Activated T-helper 1 cell treated with anti-CD3 and anti-CD28 coated beads, Interleukin-2, amount 50 U/mL, for 16 hours (primary cell): ENCODE measurements around the gene KRTAP5-6.
"Not testable (repeated sequence)": the region's sequence is repeated elsewhere in the genome, so short reads cannot be mapped to it uniquely, and the experiment has no call there.

Source experiments
- DNase-seq, 2 donors: peaks; one replicate each; pipeline ENCODE4 v3.0.0-alpha.2; 2020; ENCODE audit warnings: low read depth in 1 of 2, low spot score in 1 of 2

Gene KRTAP5-6

GRCh38 chr11:1683216-1683615 lies 13.8 kb upstream of the KRTAP5-6 start:
- DNase-seq, result not testable (repeated sequence)

- not testable (repeated sequence) for DNase-seq
Measured at GRCh38 chr11:1683904-1684572, 13.0 kb upstream of the KRTAP5-6 start.

DNA sequence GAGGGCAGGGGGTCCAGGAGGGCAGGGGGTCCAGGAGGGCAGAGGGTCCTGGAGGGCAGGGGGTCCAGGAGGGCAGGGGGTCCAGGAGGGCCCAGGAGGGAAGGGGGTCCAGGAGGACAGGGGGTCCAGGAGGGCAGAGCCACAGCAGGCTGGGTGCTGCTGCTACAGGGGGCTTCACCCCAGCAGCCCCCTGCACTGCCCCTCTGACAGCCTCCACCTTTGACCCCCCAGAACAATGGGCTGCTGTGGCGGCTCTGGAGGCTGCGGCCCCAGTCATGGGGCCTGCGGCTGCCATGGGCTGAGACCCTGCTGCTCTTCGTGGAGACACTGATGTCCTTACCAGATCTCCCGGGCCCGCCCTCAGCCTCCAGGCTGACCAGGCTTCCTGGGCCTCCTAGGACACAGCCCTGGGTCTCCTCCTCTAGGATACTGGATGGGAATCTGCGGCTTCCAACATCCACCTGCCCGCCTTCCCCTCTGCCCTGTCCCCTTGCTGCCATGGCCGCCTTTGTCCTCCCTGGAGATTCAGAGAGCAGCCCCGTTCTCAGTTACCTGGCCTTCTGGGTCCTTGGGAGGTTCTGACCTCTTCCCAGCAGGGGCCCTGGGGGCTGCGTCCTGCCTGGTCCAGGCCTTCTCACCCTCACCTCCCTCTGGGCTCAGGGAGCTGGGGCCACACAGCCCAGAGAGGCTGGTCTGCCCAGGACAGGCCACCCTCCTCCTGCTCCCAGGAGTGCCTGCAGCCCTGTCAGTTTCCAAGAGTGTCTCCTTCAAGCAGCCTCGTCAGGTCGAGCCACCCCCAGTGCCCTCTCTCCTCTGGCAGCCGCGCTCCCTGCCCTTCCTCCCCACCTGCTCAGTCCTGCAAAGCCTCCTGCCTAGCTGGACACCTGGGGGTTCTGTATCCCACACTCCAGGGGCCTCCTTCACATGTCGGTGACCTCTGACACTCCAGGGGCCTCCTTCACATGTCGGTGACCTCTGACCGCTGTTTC lies 11.8 kb upstream of the KRTAP5-6 start:
- DNase-seq, result not testable (repeated sequence)

DNA sequence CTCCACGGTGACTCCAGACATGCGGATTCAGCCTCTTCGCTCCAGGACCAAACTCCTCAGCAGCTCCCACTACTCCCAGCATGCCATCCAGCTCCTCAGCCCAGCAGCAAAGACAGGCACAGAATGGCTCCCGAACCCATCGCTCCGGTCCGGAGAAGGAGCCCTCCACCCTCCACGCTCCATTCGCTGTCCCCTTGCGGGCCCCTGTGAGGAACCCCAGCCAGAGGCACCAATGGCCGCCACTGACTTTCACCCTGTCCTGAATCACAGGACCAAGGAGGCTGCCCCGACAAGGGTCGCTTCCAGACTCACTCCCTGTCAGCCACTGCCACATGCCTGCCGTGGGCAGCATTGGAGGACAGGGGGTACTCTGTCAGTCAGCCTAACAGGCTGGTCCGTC lies 10.8 kb upstream of the KRTAP5-6 start:
- DNase-seq, result not testable (repeated sequence)

DNA sequence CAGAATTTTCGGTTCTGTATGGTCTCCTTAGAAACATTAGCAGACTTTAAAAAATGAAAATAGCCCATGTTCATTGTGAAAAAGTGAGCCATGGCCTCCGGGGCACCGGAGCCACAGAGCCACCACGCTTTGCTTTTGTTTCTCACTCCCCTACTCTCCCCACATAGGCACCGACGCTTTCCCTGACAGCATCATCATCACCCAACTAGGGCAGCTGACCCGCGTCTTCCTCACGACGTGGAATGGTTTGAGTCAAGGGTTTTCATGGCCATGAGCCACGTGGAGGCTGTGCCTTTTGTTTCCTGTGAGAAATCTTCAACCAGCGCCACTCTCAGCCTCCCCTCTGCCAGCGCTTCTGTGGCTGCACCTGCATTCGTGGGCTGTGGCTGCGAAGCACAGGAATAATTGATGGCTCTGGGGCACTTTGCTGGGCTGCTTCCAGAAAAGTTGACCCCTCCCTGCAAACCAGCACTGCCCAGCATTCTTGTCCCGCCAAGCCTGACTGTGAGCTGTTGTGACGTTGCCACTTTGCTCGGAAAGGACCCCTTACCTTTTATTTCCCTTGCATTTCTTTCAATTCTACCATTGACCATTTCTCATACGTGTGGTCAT lies 8.6 kb upstream of the KRTAP5-6 start:
- DNase-seq, result not testable (repeated sequence)

DNA sequence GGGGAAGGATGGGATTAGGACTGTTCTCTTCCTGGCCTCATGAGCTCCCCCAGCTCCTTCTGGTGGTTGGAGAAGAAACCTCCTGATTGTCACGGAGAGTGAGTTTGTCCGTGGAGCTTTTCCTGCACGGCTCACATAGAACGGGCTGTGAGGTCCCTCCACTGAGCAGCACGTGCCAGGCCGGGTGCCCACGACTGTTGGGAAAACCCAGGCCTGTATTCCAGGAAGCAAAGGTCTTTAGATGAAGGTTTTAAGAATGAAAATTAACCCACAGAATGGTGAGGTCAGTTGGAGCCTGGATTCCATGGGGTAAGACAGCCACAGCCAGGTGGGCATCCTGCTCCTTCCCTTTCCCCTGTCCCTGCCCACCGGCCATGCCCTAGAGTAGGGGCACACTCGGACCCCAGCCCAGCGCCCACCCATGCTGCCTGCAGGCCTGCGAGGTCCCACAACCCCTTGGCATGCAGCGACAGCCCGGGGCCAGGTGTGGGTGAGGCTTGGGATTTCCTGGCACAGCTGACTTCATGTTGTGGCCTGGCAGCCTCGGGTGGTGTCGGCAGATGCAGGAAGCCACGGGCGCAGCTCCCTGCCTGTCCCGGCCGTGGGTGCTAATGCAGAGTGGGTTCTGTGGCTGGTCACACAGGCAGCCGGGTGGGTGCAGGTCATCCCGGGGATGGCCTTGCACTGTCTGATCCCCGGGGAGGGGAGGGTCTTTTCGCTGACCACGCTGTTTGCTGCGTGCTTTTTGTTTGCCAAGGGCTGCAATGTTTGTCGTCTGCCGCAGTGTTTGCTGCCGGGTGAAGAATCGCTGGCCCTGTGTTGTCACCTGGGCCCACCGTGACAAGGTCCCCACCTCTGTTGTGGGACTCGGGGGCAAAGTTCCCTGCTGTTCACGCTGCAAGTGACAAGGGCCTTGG lies 7.5 kb upstream of the KRTAP5-6 start:
- not testable (repeated sequence) for DNase-seq

- no peak for DNase-seq
Measured at GRCh38 chr11:1690167-1691025, 6.6 kb upstream of the KRTAP5-6 start.

DNA sequence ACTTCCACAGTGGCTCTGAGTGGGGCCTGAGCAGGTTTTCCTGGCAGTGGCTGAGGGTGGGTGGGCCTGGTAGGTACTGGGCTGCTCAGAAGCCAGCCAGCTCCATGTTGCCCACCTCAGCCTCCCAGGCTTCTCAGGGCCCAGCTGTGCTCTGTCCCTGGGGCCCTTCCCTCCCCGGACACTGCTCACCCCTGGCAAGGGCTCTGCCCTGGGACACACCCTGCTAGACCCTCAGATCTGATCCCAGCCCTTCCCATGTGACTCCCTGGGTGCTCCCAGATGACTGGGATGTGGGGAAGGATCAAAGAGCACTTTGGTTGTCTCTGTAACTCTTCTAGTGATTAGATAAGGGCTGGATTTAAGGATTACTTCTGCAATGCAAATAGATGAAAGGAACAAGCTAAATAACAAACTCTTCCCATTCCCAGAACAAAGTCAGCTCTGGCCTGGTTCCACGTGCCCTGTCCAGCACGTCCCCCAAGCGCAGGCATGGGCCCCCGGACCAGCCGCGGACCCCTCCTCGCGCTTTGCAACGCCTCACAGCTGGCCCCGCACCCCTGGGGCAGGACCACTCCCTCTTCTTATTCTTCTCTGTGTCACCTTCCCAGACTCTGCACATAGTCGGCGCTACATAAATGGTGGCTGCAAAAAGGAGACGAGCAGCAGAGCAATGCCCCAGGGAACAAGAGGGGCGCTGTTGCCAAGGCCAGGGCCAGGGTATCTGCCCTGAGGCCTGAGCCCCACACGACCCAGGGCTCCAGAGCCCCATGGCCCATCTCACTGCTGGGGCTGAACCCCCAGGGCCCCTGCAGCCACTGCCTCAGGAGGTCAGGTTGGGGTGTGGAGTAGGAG lies 5.7 kb upstream of the KRTAP5-6 start:
- no peak for DNase-seq

- no peak for DNase-seq
Measured at GRCh38 chr11:1691878-1692707, 4.9 kb upstream of the KRTAP5-6 start.

DNA sequence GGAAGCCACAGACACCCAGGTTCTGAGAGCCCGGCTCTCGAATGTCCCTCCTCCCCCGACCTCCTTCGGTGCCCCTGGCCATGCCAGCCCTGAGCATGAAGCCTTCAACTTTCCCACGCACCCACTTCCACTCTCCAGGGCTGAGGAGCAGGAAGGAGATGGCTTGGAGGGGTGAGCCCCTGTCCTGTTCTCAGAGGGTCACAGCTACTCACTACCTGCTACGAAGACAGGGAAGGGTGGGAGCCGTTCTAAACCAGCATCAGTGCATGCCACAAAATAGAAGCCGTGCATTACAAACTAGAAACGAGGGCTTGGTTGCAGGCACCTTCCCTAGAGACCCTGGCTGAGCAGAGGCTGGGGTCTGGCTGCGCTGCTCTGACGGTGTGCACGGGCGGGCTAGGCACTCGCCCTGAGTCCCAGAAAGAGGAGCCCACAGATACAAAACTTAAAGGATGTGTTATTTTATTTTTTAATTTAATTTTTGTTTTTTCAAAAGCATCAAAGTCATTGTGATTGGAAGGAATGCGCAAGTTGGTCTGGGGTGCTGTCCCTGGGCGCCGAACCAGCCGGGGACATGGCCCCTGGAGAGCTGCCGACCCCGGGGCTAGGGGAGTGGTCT lies 4.2 kb upstream of the KRTAP5-6 start:
- DNase-seq, result no peak

DNA sequence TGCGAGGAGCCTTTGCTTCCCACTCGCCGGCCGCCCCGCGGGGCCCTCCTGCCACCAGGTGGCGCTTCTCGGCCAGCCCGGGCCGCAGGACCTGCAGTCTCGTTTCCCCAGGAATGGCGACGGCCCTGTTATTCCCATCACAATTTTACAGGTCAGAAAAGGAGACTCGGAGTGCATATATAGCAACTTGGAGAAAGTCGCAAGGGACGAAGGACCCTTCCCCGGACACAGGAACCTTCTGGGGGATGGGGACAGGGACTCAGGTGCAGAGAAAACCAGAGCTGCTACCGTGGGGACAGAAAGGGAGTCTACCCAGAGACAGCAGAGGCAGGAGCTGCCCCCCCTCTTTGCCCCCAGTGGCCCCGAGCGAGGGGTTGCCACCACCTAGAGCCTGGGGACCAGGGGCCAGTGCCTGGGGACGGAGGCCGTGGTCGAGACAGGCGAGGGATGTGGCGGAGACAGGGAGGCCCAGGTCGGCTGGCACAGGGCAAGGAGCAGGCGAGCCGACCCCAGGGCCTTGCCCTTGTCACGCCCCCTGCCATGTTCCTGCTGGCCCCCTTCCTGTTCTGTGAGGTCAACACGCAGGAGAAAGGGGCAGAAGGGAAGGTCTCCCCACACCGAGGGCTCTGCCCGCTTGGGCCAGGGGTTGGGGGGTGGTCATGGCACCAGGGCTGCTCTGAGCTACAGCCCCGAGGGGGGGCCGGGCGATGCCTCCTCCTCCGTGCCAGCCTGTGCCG lies 3.5 kb upstream of the KRTAP5-6 start:
- peak; percentile 57 to 59 for DNase-seq

DNA sequence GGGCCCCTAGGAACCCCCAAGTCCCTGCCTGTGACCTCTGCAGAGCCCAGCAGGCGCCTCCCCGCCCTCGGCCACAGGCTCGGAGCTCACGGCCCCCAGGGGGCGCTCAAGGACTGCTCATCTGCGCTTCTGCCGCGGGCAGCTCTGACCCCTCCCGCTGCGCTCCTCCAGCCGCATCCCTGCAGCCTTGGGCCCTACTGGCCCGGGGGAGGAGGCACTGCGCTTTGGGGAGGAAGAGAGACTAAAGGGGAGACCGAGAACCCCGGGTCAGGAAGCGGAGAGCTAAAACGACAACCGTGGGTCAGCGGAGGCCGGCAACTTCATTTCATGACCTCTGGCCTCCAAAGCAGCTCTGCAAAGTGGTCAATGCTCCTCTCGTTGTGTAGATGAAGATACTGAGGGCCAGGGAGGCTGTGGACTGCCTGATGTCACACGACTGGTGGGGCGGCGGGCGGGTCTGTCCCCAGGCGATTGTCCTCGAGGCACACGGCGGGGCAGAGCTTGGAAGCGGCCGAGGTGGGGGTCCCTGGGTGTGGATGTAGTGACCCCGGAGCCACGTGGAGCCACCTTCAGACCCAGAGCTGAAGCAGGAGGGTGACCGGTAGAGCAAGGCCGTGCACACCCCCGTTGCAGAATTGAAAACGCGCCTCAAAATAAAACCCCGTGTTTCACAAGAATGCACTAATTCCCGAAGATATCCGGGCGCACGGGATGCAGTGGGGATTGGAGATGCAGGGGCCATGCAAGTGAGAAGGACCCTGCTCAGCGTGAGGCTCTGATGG lies 2.7 kb upstream of the KRTAP5-6 start:
- peak; percentile 69 to 70 for DNase-seq

GRCh38 chr11:1694846-1695547 lies 2.0 kb upstream of the KRTAP5-6 start:
- DNase-seq, result no peak

DNA sequence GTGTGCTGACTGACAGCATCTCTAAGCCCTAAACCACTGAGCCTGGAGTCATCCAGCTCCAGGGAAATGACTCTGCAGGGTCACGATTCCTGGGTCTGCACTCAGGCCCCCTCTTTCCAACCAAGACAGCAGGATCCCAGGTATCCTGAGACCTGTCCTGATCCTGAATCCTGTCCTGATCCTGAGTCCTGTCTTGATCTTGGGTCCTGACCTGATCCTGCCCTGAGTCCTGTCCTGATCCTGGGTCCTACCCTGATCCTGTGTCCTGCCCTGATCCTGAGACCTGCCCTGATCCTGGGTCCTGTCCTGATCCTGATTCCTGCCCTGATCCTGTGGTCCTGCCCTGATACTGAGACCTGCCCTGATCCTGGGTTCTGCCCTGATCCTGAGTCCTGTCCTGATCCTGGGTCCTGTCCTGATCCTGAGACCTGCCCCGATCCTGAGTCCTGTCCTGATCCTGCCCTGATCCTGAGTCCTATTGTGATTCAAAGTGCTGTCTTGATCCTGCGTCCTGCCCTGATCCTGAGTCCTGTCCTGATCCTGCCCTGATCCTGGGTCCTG lies 1.4 kb upstream of the KRTAP5-6 start:
- no peak for DNase-seq

GRCh38 chr11:1699771-1700170 lies 2.8 kb downstream of the KRTAP5-6 start:
- DNase-seq, result no peak
